ENCODE data around the gene NCKAP5. TPM values are rescaled to one million over a fixed set of nuclear protein-coding genes. Genes with fewer than 3 reads are reported as not detected.

NCKAP5 gene
- total RNA-seq, 5 donors from 2014 or later (not counting 1 experiment from before 2014, with no cell fraction given): 0.06 TPM; not detected in 4

DNA sequence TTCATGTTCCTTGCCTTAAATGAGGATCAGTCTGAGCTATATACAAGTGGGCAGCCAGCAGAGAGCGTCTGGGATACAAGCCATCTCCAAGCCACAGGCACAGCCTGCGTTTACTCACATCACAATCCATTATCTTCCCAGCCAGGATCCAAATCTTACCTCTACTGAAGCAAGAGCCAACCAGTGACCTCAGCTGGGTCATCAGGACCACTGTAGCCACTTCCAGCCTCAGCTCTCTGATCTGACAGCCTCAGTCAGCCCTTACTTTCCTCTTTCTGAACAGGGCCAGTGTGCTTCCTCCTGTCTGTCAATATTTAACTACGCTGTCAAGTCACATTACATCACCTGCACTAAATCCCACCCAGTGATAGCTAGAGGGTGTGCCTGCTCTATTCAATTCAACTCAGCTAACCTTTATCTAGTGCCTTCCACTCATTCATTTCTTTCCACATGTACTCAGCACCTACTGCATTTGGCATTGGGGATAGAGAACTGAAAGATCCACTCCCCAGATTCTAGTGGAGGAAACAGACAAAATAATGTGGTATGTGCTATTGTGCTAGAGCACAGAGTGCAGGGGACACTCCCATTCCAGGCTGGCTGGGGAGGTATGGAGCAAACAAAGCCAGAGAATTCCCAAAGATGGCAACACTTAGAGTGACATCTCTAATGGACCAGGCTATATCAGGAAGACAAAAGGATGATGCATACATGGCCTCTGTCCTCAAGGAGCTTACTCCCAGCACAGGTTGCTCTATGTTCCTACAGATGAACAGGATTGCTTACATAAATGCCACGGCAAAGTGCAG is 146.5 kb downstream of the NCKAP5 start:
- H3K36me3 Mint-ChIP-seq: no peaks in the 10 kb centered on the region
- no peaks in the 10 kb centered on the region for H3K27me3 ChIP-seq (replicated peaks in 1 of 2; ENCODE audit: control insufficient read depth in 2 of 2, extremely low read depth in 1 of 2, insufficient read depth in 2 of 2, low read length in 1 of 2)
- H3K4me3 Mint-ChIP-seq: no peak overlapping the region
- H3K27ac ChIP-seq (ENCODE audit: low read length): no peak overlapping the region
- H3K9me3 ChIP-seq: no peaks in the 10 kb centered on the region
- ATAC-seq (replicated peaks in 1 of 4) (no peak), DNase-seq (no peak)
- peaks cover 1 to 9% of the 10 kb centered on the region in 2 donors for H3K27me3 Mint-ChIP-seq
- no peaks in the 10 kb centered on the region for H3K4me1 Mint-ChIP-seq
- no peak overlapping the region for H3K27ac Mint-ChIP-seq
- ChIA-PET POLR2A (no interaction called here), CTCF (no interaction called here)
- peaks cover 0 to 11% (median 0%) of the 10 kb centered on the region in 3 donors for H3K9me3 Mint-ChIP-seq
- H3K4me1 ChIP-seq (ENCODE audit: control insufficient read depth in 1 of 2, extremely low read depth in 1 of 2, insufficient read depth in 2 of 2, low read length in 2 of 2): no peaks in the 10 kb centered on the region
- 41% methylated on average over 4 of the region's 4 CpGs for WGBS (ENCODE audit: insufficient coverage)
- H3K36me3 ChIP-seq (ENCODE audit: control insufficient read depth in 2 of 2, extremely low read depth in 1 of 2, insufficient read depth in 1 of 2, low read length in 1 of 2): no peaks in the 10 kb centered on the region
- H3K4me3 ChIP-seq (ENCODE audit: control insufficient read depth in 1 of 2, extremely low read depth in 1 of 2, low read length in 1 of 2): no peak overlapping the region

DNA sequence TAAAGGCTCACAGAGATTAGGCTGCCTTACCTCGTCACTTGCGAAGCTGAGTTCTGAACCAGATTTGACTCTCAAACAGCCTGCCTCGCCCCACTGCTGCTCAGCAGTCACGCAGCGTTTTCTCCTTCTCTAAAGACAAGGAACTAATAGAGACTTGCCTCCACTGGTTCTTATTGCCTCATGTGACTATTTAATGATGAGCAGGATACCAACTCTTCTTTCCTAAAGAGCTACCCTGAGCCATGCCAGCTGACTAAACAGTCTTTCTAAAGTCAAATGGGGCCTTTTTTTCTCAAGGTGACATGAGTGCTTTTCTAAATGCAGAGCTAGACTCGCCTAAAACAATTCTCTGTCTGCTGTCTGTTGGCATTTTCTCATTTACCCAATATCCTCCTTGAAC is 147.5 kb downstream of the NCKAP5 start:
- H3K4me3 Mint-ChIP-seq: no peak overlapping the region
- WGBS (ENCODE audit: insufficient coverage): 64% methylated on average over 3 of the region's 6 CpGs

DNA sequence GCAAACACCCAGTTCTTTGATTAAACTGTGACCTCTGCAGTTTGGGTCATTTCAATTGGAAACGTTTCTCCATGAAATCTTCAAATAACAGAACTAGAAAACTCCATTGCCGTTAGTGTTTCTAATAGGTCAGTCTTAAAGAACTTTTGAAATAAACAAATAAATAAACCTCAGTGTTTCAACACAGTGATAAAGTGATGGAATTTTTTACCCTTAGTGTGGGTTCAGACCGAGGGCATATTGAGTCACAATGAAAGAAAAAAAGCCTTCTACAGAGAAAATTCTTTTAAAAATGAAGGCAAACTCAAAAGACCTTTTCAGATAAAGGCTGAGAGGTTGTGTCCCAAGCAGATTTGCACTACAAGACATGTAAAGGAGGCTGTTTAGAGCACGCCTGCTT is 149.6 kb downstream of the NCKAP5 start:
- H3K27ac Mint-ChIP-seq: no peak overlapping the region
- H3K27ac ChIP-seq (ENCODE audit: low read length): no peak overlapping the region
- no peaks in the 10 kb centered on the region for H3K36me3 ChIP-seq (ENCODE audit: control insufficient read depth in 2 of 2, extremely low read depth in 1 of 2, insufficient read depth in 1 of 2, low read length in 1 of 2)
- H3K4me1 Mint-ChIP-seq: no peaks in the 10 kb centered on the region
- no peaks in the 10 kb centered on the region for H3K27me3 ChIP-seq (replicated peaks in 1 of 2; ENCODE audit: control insufficient read depth in 2 of 2, extremely low read depth in 1 of 2, insufficient read depth in 2 of 2, low read length in 1 of 2)
- no peak overlapping the region for H3K4me3 ChIP-seq (ENCODE audit: control insufficient read depth in 1 of 2, extremely low read depth in 1 of 2, low read length in 1 of 2)
- H3K4me3 Mint-ChIP-seq: no peak overlapping the region
- H3K36me3 Mint-ChIP-seq: no peaks in the 10 kb centered on the region
- H3K9me3 Mint-ChIP-seq: peaks cover 0 to 6% (median 0%) of the 10 kb centered on the region in 3 donors
- ChIA-PET CTCF (no interaction called here), POLR2A (no interaction called here)
- H3K9me3 ChIP-seq: no peaks in the 10 kb centered on the region
- DNase-seq (no peak), ATAC-seq (replicated peaks in 1 of 4) (no peak)
- 86% methylated on average over 1 of the region's 4 CpGs for WGBS (ENCODE audit: insufficient coverage)
- H3K27me3 Mint-ChIP-seq: peaks cover 1 to 9% of the 10 kb centered on the region in 2 donors
- H3K4me1 ChIP-seq (ENCODE audit: control insufficient read depth in 1 of 2, extremely low read depth in 1 of 2, insufficient read depth in 2 of 2, low read length in 2 of 2): no peaks in the 10 kb centered on the region

More for the DNA sequence above, 147.5 kb downstream of the NCKAP5 start:
- no peaks in the 10 kb centered on the region for H3K36me3 Mint-ChIP-seq
- ATAC-seq (replicated peaks in 1 of 4) (no peak), DNase-seq (no peak)
- Histone ChIP-seq H3K9me3 (no peaks in the 10 kb centered on the region), H3K4me3 (ENCODE audit: control insufficient read depth in 1 of 2, extremely low read depth in 1 of 2, low read length in 1 of 2) (no peak overlapping the region), H3K36me3 (ENCODE audit: control insufficient read depth in 2 of 2, extremely low read depth in 1 of 2, insufficient read depth in 1 of 2, low read length in 1 of 2) (no peaks in the 10 kb centered on the region), H3K4me1 (ENCODE audit: control insufficient read depth in 1 of 2, extremely low read depth in 1 of 2, insufficient read depth in 2 of 2, low read length in 2 of 2) (no peaks in the 10 kb centered on the region), H3K27ac (ENCODE audit: low read length) (no peak overlapping the region), H3K27me3 (replicated peaks in 1 of 2; ENCODE audit: control insufficient read depth in 2 of 2, extremely low read depth in 1 of 2, insufficient read depth in 2 of 2, low read length in 1 of 2) (no peaks in the 10 kb centered on the region)
- H3K4me1 Mint-ChIP-seq: no peaks in the 10 kb centered on the region
- CTCF ChIA-PET: no interaction called here
- H3K27ac Mint-ChIP-seq: no peak overlapping the region
- POLR2A ChIA-PET: no interaction called here
- peaks cover 0 to 11% (median 0%) of the 10 kb centered on the region in 3 donors for H3K9me3 Mint-ChIP-seq
- peaks cover 1 to 9% of the 10 kb centered on the region in 2 donors for H3K27me3 Mint-ChIP-seq

DNA sequence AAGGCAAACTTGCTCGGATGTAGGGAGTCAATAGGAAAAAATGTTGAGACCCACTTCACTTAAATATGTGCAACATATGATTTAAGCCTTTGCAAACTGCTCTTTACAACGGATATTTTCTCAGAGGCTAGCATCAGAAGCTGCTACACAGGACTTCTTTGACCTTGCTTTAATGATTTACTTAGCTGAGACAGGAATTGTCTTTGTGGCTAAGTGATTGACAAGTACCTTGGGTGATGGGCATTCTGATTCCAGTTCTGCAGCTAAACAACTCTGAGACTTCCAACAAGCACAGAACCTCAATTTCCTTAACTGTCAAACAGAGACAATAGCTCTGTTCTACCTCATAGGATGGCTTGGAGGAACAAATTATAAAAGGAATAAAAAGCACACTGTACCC is 150.2 kb downstream of the NCKAP5 start:
- Mint-ChIP-seq H3K27me3 (peaks cover 1 to 9% of the 10 kb centered on the region in 2 donors), H3K27ac (no peak overlapping the region), H3K36me3 (no peaks in the 10 kb centered on the region), H3K4me1 (no peaks in the 10 kb centered on the region), H3K9me3 (peaks cover 0 to 6% (median 0%) of the 10 kb centered on the region in 3 donors), H3K4me3 (no peak overlapping the region)
- 60% methylated on average over 1 of the region's 2 CpGs for WGBS (ENCODE audit: insufficient coverage)
- no peak overlapping the region for H3K4me3 ChIP-seq (ENCODE audit: control insufficient read depth in 1 of 2, extremely low read depth in 1 of 2, low read length in 1 of 2)
- no peaks in the 10 kb centered on the region for H3K27me3 ChIP-seq (replicated peaks in 1 of 2; ENCODE audit: control insufficient read depth in 2 of 2, extremely low read depth in 1 of 2, insufficient read depth in 2 of 2, low read length in 1 of 2)
- ATAC-seq (replicated peaks in 1 of 4): no peak
- H3K27ac ChIP-seq (ENCODE audit: low read length): no peak overlapping the region
- H3K36me3 ChIP-seq (ENCODE audit: control insufficient read depth in 2 of 2, extremely low read depth in 1 of 2, insufficient read depth in 1 of 2, low read length in 1 of 2): no peaks in the 10 kb centered on the region
- no peak for DNase-seq
- no peaks in the 10 kb centered on the region for H3K9me3 ChIP-seq
- no peaks in the 10 kb centered on the region for H3K4me1 ChIP-seq (ENCODE audit: control insufficient read depth in 1 of 2, extremely low read depth in 1 of 2, insufficient read depth in 2 of 2, low read length in 2 of 2)
- ChIA-PET POLR2A (no interaction called here), CTCF (no interaction called here)

DNA sequence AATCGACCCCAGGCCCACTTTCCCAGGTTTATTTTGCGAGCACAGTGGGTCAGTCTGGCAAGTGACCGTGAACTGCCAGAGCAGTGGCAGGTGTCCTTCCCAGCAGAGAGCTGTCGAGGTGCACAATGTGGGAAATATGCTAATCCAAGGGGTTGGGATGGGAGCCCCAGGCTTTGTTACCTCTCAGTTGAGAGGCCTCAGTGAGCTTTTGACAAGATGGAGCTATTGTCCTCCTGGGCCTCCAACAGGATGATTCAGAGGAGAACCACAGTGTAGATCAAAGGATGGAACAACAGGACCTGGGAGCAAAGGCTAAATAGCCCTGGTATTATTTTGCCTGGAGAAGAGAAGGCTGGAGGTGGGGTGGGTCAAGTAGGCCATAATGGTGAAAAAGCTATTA is 150.8 kb downstream of the NCKAP5 start:
- no peak overlapping the region for H3K4me3 ChIP-seq (ENCODE audit: control insufficient read depth in 1 of 2, extremely low read depth in 1 of 2, low read length in 1 of 2)
- CTCF ChIA-PET: no interaction called here
- no peaks in the 10 kb centered on the region for H3K36me3 Mint-ChIP-seq
- no peaks in the 10 kb centered on the region for H3K27me3 ChIP-seq (replicated peaks in 1 of 2; ENCODE audit: control insufficient read depth in 2 of 2, extremely low read depth in 1 of 2, insufficient read depth in 2 of 2, low read length in 1 of 2)
- no peak overlapping the region for H3K27ac Mint-ChIP-seq
- H3K27me3 Mint-ChIP-seq: peaks cover 1 to 9% of the 10 kb centered on the region in 2 donors
- 65% methylated on average over 4 of the region's 4 CpGs for WGBS (ENCODE audit: insufficient coverage)
- DNase-seq (no peak), ATAC-seq (replicated peaks in 1 of 4) (no peak)
- H3K27ac ChIP-seq (ENCODE audit: low read length): no peak overlapping the region
- H3K36me3 ChIP-seq (ENCODE audit: control insufficient read depth in 2 of 2, extremely low read depth in 1 of 2, insufficient read depth in 1 of 2, low read length in 1 of 2): no peaks in the 10 kb centered on the region
- no peaks in the 10 kb centered on the region for H3K4me1 Mint-ChIP-seq
- H3K9me3 ChIP-seq: no peaks in the 10 kb centered on the region
- peaks cover 0 to 6% (median 2%) of the 10 kb centered on the region in 3 donors for H3K9me3 Mint-ChIP-seq
- no peaks in the 10 kb centered on the region for H3K4me1 ChIP-seq (ENCODE audit: control insufficient read depth in 1 of 2, extremely low read depth in 1 of 2, insufficient read depth in 2 of 2, low read length in 2 of 2)
- no peak overlapping the region for H3K4me3 Mint-ChIP-seq
- POLR2A ChIA-PET: interaction anchor here in 1 of 2 donors (0.5 kb wide), 1 partner anchor 285 kb away, joined by 5 read pairs; no protein-coding TSS in a partner anchor

DNA sequence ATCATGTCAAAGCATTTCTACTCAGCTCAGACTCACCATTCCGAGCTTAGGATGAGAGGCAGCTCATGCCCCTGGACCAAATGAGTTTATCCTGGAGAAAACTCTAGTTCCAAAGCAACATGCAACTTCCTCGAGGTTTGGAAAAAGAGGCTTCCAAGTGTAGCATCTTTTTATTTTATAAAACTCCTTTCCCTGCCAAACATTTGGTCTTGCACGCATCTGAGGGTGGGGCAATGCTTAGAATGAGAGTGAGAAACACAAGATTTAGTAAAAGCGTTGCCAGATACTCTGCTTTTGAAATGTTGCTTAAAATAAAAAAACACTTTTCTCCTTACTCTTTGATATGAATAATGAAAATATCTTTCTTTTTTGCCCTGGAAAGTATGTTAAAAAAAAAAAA is 151.5 kb downstream of the NCKAP5 start:
- Histone ChIP-seq H3K27me3 (replicated peaks in 1 of 2; ENCODE audit: control insufficient read depth in 2 of 2, extremely low read depth in 1 of 2, insufficient read depth in 2 of 2, low read length in 1 of 2) (no peaks in the 10 kb centered on the region), H3K36me3 (ENCODE audit: control insufficient read depth in 2 of 2, extremely low read depth in 1 of 2, insufficient read depth in 1 of 2, low read length in 1 of 2) (no peaks in the 10 kb centered on the region), H3K4me1 (ENCODE audit: control insufficient read depth in 1 of 2, extremely low read depth in 1 of 2, insufficient read depth in 2 of 2, low read length in 2 of 2) (no peaks in the 10 kb centered on the region), H3K9me3 (no peaks in the 10 kb centered on the region), H3K4me3 (ENCODE audit: control insufficient read depth in 1 of 2, extremely low read depth in 1 of 2, low read length in 1 of 2) (no peak overlapping the region), H3K27ac (ENCODE audit: low read length) (no peak overlapping the region)
- no peak overlapping the region for H3K27ac Mint-ChIP-seq
- ChIA-PET POLR2A (interaction anchor here in 1 of 2 donors (0.5 kb wide), 1 partner anchor 284 kb away, joined by 5 read pairs; no protein-coding TSS in a partner anchor), CTCF (no interaction called here)
- no peak for ATAC-seq (replicated peaks in 1 of 4)
- H3K27me3 Mint-ChIP-seq: peaks cover 0 to 5% of the 10 kb centered on the region in 2 donors
- no peak for DNase-seq
- H3K9me3 Mint-ChIP-seq: peaks cover 0 to 4% (median 2%) of the 10 kb centered on the region in 3 donors
- H3K4me3 Mint-ChIP-seq: no peak overlapping the region
- no peaks in the 10 kb centered on the region for H3K4me1 Mint-ChIP-seq
- WGBS (ENCODE audit: insufficient coverage): no CpG with 5 or more reads among the region's 4 CpGs
- no peaks in the 10 kb centered on the region for H3K36me3 Mint-ChIP-seq

Data from T-cell (primary cell).